Measurements from ENCODE around the gene CALY. TPM values are rescaled to one million over a fixed set of nuclear protein-coding genes. Genes with fewer than 3 reads are reported as not detected.

CALY gene
- total and polyA plus RNA-seq, 11 donors, result 1.7 TPM; not detected in 10

GRCh38 chr10:133285217-133285616 lies 51.5 kb downstream of the CALY start:
- H3K36me3 ChIP-seq, result peaks cover 6 to 99% (median 93%) of the 10 kb centered on the region in 9 donors
- ATAC-seq (no peak), DNase-seq (no peak)
- WGBS, 4 donors, result 93 to 97% (median 96%) methylated on average over 29 to 36 of the region's 36 CpGs
- H3K9me3 ChIP-seq, result no peaks in the 10 kb centered on the region
- intact Hi-C loops (cut with DNase I), result no loop called here
- no peak overlapping the region for H3K27ac ChIP-seq
- H3K4me3 ChIP-seq, result no peak overlapping the region
- TF ChIP-seq CTCF (IDR thresholded peaks at IDR 0.05), result no peak
- peaks cover 0 to 4% (median 0%) of the 10 kb centered on the region in 12 donors for H3K4me1 ChIP-seq
- H3K27me3 ChIP-seq, result no peaks in the 10 kb centered on the region

DNA sequence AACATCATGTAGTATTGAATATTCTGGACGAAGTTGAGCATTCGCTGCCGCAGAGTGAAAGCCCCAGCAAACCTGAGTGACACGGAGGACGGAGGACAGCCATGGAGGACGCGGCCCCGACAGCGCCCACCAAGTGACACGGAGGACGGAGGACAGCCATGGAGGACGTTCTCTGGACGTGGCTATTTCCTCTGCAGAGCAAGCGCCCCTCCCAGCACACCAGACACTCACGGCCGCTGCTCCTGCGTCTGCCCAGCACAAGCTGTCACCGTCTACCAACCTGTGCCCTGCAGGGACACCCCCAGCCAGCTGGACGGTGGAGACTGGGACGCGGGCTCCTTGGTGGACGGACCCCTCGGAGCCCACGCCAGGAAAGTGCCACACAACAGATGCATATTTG lies 52.8 kb downstream of the CALY start:
- intact Hi-C loops (cut with DNase I), result no loop called here
- ATAC-seq, result no peak

GRCh38 chr10:133282846-133283390 lies 53.8 kb downstream of the CALY start:
- ATAC-seq, result no peak
- no peaks in the 10 kb centered on the region for H3K27me3 ChIP-seq
- peaks cover 0 to 27% (median 0%) of the 10 kb centered on the region in 12 donors for H3K4me1 ChIP-seq
- no peak overlapping the region for H3K27ac ChIP-seq
- 92 to 94% (median 93%) methylated on average over 23 to 24 of the region's 24 CpGs for WGBS, 4 donors
- peaks cover 6 to 96% (median 82%) of the 10 kb centered on the region in 9 donors for H3K36me3 ChIP-seq
- TF ChIP-seq CTCF (IDR thresholded peaks at IDR 0.05) (no peak), POLR2A (IDR thresholded peaks at IDR 0.05) (no peak)
- intact Hi-C loops (cut with DNase I), result no loop called here
- DNase-seq, result no peak
- H3K4me3 ChIP-seq, result no peak overlapping the region
- H3K9me3 ChIP-seq, result no peaks in the 10 kb centered on the region

More for the DNA sequence above, 52.8 kb downstream of the CALY start:
- Histone ChIP-seq H3K4me1 (peaks cover 0 to 17% (median 0%) of the 10 kb centered on the region in 12 donors), H3K27ac (no peak overlapping the region), H3K4me3 (no peak overlapping the region), H3K27me3 (no peaks in the 10 kb centered on the region), H3K9me3 (no peaks in the 10 kb centered on the region), H3K36me3 (peaks cover 6 to 99% (median 92%) of the 10 kb centered on the region in 9 donors)
- TF ChIP-seq CTCF (IDR thresholded peaks at IDR 0.05), result no peak
- no peak for TF ChIP-seq POLR2A (IDR thresholded peaks at IDR 0.05)
- DNase-seq, result no peak
- 91 to 96% (median 95%) methylated on average over 24 of the region's 24 CpGs for WGBS, 4 donors

DNA sequence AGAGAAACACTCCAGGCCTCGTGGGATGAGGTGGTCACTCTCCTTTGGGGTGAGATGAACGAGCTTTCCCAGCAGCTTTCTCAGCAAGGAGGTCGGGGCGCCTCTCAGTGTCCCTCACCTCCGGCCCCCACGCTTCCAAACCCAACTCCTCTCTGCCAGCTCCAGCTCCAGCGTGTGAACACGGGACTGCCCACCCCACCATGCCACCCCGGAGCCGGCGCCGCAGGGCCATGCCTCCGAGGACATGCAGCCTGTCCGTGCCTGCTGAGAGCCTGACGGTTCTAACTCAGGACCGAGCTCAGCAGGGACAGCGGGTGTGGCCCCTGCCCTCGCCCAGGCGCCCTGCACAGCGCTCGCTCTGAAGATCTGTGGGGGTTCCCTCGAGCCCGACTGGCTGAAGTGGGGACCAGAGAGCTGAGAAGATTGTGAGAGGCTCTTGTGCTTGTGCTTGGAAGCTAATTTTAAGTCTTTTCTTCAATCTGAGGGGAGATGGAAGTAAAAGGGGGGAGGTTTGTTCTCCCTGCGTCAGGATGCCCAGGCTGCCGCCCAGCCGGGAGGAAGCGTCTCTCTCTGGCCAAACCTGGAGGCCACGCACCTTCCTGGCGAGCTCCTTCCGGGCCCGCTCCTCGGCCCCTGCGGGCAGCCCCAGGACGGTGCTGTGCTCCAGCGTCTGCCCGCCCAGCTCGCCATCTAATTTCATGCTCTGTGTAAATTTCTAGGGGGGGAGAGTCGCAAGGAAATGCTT lies 54.9 kb downstream of the CALY start:
- Histone ChIP-seq H3K27ac (no peak overlapping the region), H3K4me1 (peaks cover 0 to 38% (median 2%) of the 10 kb centered on the region in 12 donors), H3K9me3 (no peaks in the 10 kb centered on the region), H3K36me3 (peaks cover 6 to 85% (median 71%) of the 10 kb centered on the region in 9 donors), H3K27me3 (peaks cover 0 to 6% (median under 1%) of the 10 kb centered on the region in 9 donors), H3K4me3 (no peak overlapping the region)
- WGBS, 4 donors, result 89 to 93% (median 92%) methylated on average over 34 to 38 of the region's 38 CpGs
- DNase-seq, result no peak
- intact Hi-C loops (cut with DNase I), result no loop called here
- TF ChIP-seq POLR2A (IDR thresholded peaks at IDR 0.05) (no peak), CTCF (IDR thresholded peaks at IDR 0.05) (no peak)
- ATAC-seq, result no peak

Data from heart left ventricle (tissue), 16 donors.